Measurements from ENCODE around the gene FLNA. TPM values are rescaled to one million over a fixed set of nuclear protein-coding genes. Genes with fewer than 3 reads are reported as not detected.
"Not testable (repeated sequence)": the region's sequence is repeated elsewhere in the genome, so short reads cannot be mapped to it uniquely, and the experiment has no call there.

Gene FLNA
- total and polyA plus RNA-seq, 3 donors from 2014 or later: 400 to 532 (median 474) TPM

GRCh38 chrX:154403192-154403591, 28.8 kb upstream of the FLNA start:
- 86% methylated on average over 7 of the region's 10 CpGs; no CpG with 5 or more reads in 1 of the 2 donors for WGBS, 2 donors
- intact Hi-C loops (cut with DNase I; ENCODE audit: low total_unique reads): no loop called here
- Histone ChIP-seq H3K36me3 (ENCODE audit: low read depth, missing control alignments) (no peaks in the 10 kb centered on the region), H3K9me3 (no peaks in the 10 kb centered on the region), H3K4me3 (no peak overlapping the region), H3K27me3 (no peaks in the 10 kb centered on the region), H3K27ac (no peak overlapping the region), H3K4me1 (no peaks in the 10 kb centered on the region)
- TF ChIP-seq POLR2A (IDR thresholded peaks at IDR 0.05): no peak
- TF ChIP-seq, protein P1, sequence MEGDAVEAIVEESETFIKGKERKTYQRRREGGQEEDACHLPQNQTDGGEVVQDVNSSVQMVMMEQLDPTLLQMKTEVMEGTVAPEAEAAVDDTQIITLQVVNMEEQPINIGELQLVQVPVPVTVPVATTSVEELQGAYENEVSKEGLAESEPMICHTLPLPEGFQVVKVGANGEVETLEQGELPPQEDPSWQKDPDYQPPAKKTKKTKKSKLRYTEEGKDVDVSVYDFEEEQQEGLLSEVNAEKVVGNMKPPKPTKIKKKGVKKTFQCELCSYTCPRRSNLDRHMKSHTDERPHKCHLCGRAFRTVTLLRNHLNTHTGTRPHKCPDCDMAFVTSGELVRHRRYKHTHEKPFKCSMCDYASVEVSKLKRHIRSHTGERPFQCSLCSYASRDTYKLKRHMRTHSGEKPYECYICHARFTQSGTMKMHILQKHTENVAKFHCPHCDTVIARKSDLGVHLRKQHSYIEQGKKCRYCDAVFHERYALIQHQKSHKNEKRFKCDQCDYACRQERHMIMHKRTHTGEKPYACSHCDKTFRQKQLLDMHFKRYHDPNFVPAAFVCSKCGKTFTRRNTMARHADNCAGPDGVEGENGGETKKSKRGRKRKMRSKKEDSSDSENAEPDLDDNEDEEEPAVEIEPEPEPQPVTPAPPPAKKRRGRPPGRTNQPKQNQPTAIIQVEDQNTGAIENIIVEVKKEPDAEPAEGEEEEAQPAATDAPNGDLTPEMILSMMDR (IDR thresholded peaks at IDR 0.05): no peak
- no peak for DNase-seq

DNA sequence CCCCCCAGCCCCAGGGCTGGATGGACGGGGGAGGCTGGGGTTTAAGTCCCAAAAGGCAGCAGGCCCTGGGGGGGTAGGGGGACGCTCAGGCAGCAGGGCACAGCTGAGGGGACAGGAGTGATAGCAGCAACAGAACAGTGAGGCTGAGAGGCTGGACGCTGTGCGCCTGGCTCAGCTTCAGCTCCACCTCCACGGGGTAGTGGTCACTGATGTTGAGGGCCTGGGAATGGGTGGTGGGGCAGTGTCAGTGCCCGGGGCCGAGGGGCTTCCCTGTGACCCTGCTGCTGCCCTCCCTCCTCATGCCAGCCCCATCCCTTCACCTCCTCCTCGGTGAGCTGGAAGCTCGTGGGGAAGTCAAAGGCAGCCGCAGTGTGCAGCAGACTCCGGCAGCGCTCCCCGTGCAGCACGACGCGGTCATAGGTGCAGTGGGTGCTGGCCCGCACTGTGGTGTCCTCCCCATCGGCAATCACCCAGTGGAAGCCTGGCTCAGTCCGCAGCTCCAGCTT, 28.2 kb upstream of the FLNA start:
- intact Hi-C loops (cut with DNase I; ENCODE audit: low total_unique reads): no loop called here
- H3K27ac ChIP-seq: no peak overlapping the region

GRCh38 chrX:154401918-154402621, 27.6 kb upstream of the FLNA start:
- no peaks in the 10 kb centered on the region for H3K4me1 ChIP-seq
- TF ChIP-seq, protein P1 (IDR thresholded peaks at IDR 0.05): no peak
- TF ChIP-seq POLR2A (IDR thresholded peaks at IDR 0.05): no peak
- intact Hi-C loops (cut with DNase I; ENCODE audit: low total_unique reads): no loop called here
- H3K9me3 ChIP-seq: no peaks in the 10 kb centered on the region
- no peak overlapping the region for H3K27ac ChIP-seq
- DNase-seq: no peak
- no peak overlapping the region for H3K4me3 ChIP-seq
- H3K27me3 ChIP-seq: no peaks in the 10 kb centered on the region
- 42 to 62% methylated on average over 2 to 6 of the region's 6 CpGs for WGBS, 2 donors
- H3K36me3 ChIP-seq (ENCODE audit: low read depth, missing control alignments): no peaks in the 10 kb centered on the region

More for the DNA sequence above, 28.2 kb upstream of the FLNA start:
- Histone ChIP-seq H3K4me1 (no peaks in the 10 kb centered on the region), H3K4me3 (no peak overlapping the region), H3K9me3 (no peaks in the 10 kb centered on the region), H3K36me3 (ENCODE audit: low read depth, missing control alignments) (no peaks in the 10 kb centered on the region), H3K27me3 (no peaks in the 10 kb centered on the region)
- no peak for DNase-seq
- TF ChIP-seq, protein P1 (IDR thresholded peaks at IDR 0.05): no peak
- no peak for TF ChIP-seq POLR2A (IDR thresholded peaks at IDR 0.05)
- WGBS, 2 donors: 82 to 88% methylated on average over 3 to 19 of the region's 19 CpGs

DNA sequence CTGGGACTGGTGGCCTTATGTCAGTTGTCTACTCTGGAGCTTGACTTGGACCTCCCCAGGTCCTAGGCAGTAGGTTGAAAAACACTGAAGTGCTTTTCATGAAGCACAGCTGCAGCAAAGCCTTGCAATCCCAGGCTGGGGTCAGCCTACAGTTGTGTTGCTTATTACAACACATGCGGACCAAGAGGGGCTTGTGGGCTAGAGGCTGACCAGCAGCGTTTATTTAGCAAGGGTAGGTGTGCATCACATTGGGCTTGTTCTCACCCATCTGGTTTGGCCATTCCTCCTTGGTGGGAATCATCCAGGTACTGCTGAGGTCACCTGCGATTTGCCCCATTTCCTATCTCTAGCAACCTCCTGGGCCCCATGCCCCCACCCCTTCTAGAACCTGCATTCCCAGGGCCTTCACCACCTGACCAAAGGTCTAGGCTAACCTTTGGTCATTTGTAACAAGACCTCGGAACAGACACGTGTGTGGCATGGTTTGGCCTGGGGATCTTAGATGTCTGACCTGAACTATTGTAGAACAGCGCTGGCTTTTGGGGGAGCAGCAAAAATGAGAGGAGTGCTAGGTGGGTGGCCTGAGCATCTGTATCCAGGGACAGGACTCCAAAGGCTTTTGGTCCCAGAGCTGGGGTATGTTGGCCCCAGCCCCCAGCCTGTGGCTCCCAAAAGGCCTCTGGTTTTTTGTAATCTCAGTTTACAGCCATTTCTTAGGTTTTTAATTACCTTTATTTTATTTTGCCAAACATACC, 26.8 kb upstream of the FLNA start:
- no peaks in the 10 kb centered on the region for H3K9me3 ChIP-seq
- H3K36me3 ChIP-seq (ENCODE audit: low read depth, missing control alignments): no peaks in the 10 kb centered on the region
- TF ChIP-seq POLR2A (IDR thresholded peaks at IDR 0.05): no peak
- TF ChIP-seq, protein P1 (IDR thresholded peaks at IDR 0.05): no peak
- DNase-seq: no peak
- H3K4me1 ChIP-seq: no peaks in the 10 kb centered on the region
- intact Hi-C loops (cut with DNase I; ENCODE audit: low total_unique reads): no loop called here
- no peaks in the 10 kb centered on the region for H3K27me3 ChIP-seq
- 37 to 60% methylated on average over 2 to 6 of the region's 6 CpGs for WGBS, 2 donors
- no peak overlapping the region for H3K4me3 ChIP-seq
- H3K27ac ChIP-seq: no peak overlapping the region

DNA sequence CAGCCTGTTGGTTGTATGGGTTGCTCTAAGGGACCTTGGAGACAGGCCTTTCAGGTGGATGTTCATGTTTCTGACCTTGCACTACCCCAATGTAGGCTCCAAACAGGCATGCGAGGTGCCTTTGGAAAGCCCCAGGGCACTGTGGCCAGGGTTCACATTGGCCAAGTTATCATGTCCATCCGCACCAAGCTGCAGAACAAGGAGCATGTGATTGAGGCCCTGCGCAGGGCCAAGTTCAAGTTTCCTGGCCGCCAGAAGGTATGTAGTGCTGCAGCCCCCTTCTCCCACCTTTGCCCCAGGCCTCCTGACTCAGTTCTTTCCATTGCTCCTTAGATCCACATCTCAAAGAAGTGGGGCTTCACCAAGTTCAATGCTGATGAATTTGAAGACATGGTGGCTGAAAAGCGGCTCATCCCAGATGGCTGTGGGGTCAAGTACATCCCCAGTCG, 26.0 kb upstream of the FLNA start:
- H3K27me3 ChIP-seq; H3K36me3 ChIP-seq (ENCODE audit: low read depth, missing control alignments); DNase-seq; H3K9me3 ChIP-seq; H3K27ac ChIP-seq; H3K4me1 ChIP-seq; intact Hi-C loops (cut with DNase I; ENCODE audit: low total_unique reads); H3K4me3 ChIP-seq: not testable (repeated sequence)
- 50 to 63% methylated on average over 2 to 4 of the region's 6 CpGs for WGBS, 2 donors

Data from testis (tissue), 3 donors.